T-helper 2 cell (primary cell): ENCODE measurements around the gene VSIR.

ENCODE experiments used
- DNase-seq, 5 experiments: peaks; one replicate each; pipeline versions ENCODE4 v3.0.0 to v3.0.0-alpha.2; 2012 to 2022

The VSIR gene

GRCh38 chr10:71763352-71764127, 9.8 kb downstream of the VSIR start:
- DNase-seq: no peak

GRCh38 chr10:71762324-71762723, 11.0 kb downstream of the VSIR start:
- no peak for DNase-seq

DNA sequence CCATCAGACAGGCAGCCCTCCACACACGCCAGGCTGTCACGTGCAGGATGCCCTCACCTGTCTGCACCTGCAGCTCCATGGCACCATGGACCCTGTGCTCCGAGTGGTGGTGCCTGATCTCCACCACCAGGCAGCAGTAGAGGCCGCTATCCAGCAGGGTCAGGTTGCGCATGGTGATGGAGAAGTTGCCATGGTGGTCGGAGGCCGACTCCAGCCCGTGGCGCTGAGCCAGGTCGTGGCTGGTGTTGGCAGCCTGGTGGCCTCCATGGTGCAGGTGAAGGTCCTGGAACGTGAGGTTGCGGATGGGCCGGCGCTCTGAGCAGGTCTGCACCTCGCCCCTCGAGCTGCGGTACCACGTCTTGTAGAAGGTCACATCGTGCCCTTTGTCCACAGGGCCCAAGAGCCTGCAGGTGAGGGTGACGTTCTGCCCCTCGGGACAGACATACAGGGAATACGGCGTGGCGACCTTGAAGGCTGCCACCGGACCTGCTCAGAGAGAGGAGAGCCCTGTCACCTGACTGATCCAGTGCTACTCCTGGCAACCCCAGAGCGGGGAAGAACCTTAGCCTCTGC, 11.7 kb downstream of the VSIR start:
- DNase-seq: no peak

DNA sequence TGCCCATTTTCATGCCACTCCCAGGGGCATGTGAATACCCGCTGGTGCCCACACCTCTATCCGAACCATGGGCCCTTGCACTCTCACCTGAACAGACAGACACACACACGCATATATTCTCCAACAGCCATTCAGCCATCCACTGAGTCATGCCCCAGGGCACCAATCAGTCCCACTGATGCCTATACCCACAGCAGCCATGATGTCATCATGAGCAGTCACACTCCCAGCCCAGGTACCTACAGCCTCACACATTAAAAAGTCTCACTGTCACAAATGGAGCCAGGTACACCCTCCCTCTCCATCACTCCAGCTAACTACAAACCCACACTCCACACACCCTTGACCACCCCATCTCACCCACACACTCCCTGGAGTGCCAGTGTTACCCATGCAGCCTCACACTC, 12.2 kb downstream of the VSIR start:
- DNase-seq: peak in 2 of 5 experiments; percentile 30 to 35

DNA sequence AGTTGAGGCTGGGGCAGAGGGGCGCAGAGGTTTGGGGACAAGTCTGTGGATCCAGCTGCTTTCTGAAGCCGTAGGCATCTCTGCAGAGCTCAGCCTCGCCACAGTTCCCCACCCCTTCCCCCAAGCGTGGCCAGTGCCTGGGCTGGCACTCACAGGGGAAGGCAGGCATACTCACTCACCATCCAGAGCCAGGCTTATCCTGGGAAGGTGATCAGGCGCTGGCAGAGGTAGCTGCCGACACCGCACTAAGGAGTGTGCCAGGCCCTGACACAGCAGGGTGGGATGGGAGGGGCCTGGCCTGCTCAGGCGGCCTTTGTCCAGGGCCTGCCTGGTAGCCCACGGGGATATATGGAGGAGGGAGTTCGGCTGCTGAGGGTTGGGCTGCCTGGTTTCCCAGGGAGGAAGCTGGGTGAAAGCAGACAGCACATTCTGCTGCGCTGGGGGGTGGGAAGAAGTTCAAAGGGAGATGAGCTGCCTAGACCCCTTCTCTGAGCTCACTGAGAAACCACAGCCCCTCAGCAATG, 15.9 kb downstream of the VSIR start:
- DNase-seq: no peak

DNA sequence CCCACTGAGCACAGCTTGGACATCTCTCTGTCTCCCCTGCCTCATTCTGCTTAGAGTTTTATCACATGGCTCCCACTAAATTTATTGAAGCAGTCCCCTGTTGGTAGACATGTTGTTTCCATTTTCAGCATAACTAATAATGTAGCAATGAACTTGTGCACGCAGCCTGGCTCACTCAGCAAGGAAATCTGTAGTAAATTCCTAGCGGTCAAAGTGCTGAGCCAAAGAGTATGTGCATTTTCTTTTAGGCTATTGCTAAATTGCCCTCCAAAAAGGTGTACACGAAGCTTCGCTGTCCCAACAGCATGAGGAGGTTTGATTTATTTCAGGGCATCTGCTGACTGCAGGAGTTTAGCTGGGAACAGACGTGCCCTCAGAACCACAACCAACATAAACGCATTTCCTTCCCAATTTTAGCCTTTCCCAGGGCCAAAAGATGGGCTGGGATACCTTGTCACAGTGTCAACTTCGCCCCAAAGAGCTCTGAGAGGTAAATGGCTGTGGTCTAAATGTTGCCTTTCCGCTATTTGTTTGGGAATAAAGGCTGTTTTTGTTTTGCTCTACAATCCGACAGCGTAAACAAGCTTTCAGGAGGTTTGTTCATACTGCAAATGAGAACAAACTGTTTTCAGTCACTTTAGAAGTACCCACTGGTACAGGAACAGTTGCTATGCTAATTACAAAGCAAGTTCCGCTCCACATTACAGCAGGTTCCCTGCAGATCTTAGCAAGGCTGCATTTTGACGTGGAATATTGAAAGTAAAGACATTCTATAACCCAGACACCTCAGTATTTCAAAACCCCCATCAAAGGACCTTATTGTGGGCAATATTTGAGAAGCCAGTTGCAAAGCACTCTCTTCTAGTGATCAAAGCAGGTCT, 16.8 kb downstream of the VSIR start:
- DNase-seq: peak in 2 of 5 experiments; percentile 63 to 74

DNA sequence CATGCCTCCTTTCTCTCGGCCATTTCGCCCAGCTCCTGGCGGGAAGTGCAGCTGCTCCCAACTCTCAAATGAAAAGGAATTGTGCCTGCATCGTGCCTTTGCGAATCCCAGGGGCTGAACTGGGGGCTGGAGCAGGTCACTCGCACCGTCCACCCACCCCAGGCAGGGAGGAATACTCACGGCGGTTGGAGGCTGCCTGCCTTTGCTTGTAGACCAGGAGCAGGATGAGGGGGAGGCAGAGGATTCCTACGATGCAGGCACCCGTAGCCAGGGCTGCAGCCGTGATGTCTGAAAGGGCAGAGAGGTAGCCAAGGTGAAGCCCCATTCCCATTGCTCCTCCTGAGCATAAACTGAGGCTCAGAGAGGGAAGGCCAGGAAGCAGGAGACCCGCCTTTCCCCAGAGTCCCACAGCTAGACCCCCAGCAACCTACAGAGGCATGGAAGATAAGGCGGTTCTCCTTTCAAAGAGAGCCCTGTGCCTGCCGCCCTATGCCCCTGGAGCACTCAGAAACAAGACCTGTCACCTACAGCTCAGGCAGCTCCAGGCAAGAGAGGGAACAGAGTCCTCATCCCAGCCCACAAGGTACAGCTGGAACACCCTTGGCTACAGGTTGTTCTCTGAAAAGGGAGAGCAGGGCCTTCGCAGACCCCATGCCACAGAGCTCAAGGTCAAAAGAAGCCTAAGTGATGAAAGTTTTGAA, 18.0 kb downstream of the VSIR start:
- no peak for DNase-seq

- no peak for DNase-seq
Measured at GRCh38 chr10:71754562-71754961, 18.8 kb downstream of the VSIR start.

GRCh38 chr10:71753960-71754505, 19.3 kb downstream of the VSIR start:
- no peak for DNase-seq

DNA sequence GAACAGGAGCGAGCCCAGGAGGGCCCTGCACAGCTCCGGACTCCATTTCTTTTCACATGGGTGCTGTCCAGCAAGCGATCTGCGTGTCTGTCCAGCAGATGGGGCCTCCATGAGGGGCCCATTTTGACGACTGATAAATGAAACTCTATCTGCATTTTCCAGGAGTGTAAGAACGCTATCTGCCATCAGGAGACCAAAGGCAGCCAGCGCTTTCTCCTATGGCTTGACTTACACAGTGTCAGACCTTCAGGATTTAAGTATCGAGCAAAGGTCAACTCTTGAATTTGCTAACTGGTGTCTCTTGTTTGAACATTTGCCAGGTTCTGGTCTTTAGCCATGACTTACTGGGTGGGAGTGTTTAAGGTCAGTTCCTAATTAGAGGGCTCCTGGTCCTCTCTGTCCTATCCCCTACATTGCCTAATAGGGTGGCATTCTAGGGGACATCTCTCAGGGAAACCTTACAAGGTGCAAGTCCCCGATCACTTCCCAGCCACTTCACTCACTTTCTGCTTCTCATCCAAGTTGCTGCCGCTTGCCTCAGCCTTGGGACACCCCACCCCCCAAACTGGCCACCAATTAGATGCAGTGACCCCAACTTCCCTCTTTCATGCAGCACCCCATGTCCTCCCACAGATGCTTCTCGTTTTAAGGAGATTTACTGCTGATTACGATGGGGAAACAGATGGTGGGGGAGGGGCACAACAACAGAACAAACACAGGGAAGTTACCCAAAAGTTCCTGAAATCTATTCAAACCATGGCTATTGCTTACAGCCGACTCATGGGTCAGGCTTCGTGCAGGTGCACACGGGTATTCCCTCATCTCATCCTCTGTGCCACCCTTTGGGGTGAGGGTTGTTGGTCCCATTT, 20.0 kb downstream of the VSIR start:
- DNase-seq: no peak

DNA sequence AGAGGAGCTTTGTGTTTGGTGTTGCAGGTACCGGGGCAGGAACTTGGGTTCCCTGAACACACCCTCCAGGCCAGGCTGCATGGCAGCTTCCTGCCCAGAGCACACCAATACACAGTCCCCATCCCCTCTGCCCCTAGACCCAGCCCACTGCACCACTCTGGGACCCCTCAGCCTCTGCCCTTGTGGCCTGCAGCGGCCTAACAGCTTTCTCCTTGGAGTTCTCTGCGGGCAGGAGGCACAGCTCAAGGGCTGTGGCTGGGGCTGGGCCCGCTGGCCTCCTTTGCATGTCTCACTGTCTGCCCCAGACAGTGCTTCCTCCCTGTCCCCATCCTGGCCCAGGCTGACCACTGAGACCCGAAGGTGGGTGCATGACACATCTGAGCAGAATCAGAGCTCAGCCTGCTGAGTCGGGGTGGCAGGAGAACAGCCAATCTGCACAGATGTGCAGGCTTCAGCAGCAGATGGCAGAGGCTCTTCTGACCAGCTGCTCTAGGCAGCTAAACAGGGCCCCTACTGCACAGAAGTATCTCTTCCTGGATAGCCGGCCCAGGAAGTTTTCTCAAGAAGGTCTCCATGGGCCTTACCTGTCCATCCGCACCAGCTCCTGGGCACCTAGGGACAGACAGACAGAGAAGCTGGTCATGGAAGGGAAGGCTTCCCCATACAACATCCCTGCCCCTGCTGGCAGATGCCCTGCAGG, 20.8 kb downstream of the VSIR start:
- DNase-seq: no peak

- DNase-seq: no peak
Measured at GRCh38 chr10:71751515-71752224, 21.6 kb downstream of the VSIR start.

GRCh38 chr10:71750986-71751385, 22.3 kb downstream of the VSIR start:
- DNase-seq: no peak

GRCh38 chr10:71750124-71750841, 23.0 kb downstream of the VSIR start:
- DNase-seq: no peak

GRCh38 chr10:71749396-71749795, 23.9 kb downstream of the VSIR start:
- no peak for DNase-seq

DNA sequence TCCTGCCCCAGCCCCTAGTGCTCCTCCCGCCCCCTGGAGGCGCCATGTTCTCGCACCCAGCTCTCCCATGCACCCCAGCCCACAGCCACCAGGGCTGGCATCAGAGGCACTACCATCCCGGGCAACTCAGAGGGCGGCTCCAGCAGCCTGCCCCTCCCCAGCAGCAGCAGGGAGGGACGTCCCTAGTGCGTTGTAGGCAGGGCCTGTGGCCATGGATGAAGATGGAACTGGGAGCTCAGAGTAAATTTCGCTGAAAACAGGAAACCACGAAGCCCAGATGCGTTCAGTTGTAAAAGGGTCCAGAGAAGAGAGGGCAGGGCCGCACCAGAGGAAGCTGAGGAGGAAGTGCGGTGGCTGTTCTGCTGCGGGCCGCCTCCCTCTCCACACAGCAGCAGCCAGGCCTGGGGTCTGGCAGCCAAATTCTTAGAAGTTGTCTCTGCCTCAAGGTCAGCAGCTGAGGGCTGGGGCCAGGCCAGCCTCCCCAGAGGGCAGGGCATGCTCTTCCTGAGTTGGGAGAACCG, 24.6 kb downstream of the VSIR start:
- peak in 4 of 5 experiments; percentile 43 to 98 (median 80) for DNase-seq

- DNase-seq: no peak
Measured at GRCh38 chr10:71747551-71748523, 25.5 kb downstream of the VSIR start.

DNA sequence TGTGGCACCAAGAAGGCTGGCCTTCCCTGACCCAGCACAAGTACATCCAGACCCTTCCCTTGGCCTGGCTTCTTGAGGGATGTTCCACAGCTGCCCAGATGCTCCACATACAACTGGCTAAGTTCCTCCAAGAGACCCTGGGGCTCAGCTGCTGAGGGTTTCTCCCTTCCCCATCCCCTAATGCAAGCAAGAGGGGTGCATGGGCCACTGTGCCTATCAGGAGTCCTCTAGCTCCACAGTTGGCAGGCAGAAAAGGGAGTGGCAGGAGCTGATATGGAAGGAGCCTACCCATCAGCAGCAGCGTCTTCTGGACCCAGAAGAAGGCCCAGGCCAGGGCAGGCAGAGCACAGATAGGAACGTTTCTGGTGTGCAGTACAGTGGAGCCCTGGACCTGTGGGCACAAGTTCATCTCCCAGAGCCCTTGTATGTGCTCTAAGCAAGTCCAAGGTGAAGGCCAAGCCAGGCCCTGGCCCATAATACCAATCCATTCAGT, 26.2 kb downstream of the VSIR start:
- DNase-seq: no peak
